HCT116 (cell line): ENCODE results near the gene NEK1. TPM values are rescaled to one million over a fixed set of nuclear protein-coding genes. Genes with fewer than 3 reads are reported as not detected.

Source experiments
- ATAC-seq: fragments of 200-7000 bp; cut with Tn5 transposase; 2 replicates; pipeline ENCODE4 v1.9.1; 2020; ENCODE audit warnings: mild to moderate bottlenecking, moderate library complexity
- BruUV-seq: library from RNA; stranded (reverse); fragments of 400-500 nt; replicated peaks from 2 replicates; lab custom pipeline; 2021; lab: Mats Ljungman, UMichigan
- CTCF ChIA-PET: fragments of 300-600 bp; sonication (Branson Sonifier 250); formaldehyde crosslinking; loops from one replicate; lab custom pipeline; 2021; ENCODE audit warnings: antibody characterized with exemption; lab: Charles Lee
- POLR2A ChIA-PET: fragments of 300-600, 350-600 bp; sonication (Branson Sonifier 250); formaldehyde crosslinking; loops from one replicate; lab custom pipeline; 2021; ENCODE audit warnings: antibody characterized with exemption; lab: Charles Lee
- RAD21 ChIA-PET, 2 experiments: fragments of 300-600 bp; sonication (Branson Sonifier 250); formaldehyde crosslinking; loops; one replicate each; lab custom pipeline; 2023; ENCODE audit warnings: low total read pairs in 2 of 2; ENCODE audit not compliant: uncharacterized antibody in 2 of 2, unreplicated experiment in 2 of 2, low non-redundant PET in 1 of 2; lab: Charles Lee
- DNase-seq: peaks from one replicate; pipeline ENCODE4 v3.0.0-alpha.2; 2010; ENCODE audit warnings: low read depth, low spot score
- H2AFZ ChIP-seq: fragments of 200-600 bp; shearing (Covaris generic), sonication (generic); 2 replicates; pipeline ENCODE4 v1.6.1; 2017; ENCODE audit warnings: low read depth, mixed run types, mixed read lengths, antibody characterized with exemption, low read length; ENCODE audit not compliant: poor library complexity, severe bottlenecking
- H3K27ac ChIP-seq: 2 replicates; pipeline ENCODE4 v1.5.1; 2012; ENCODE audit warnings: low read depth, low read length
- H3K27me3 ChIP-seq: fragments of 200-600 bp; sonication (generic); 2 replicates; pipeline ENCODE4 v1.6.1; 2016; ENCODE audit warnings: mixed run types, low read length, mixed read lengths; ENCODE audit not compliant: insufficient read depth
- H3K36me3 ChIP-seq, 2 experiments: fragments of 200-500 bp in 1 of 2; fragments of 200-600 bp in 1 of 2; sonication (Bioruptor generic) in 1 of 2; sonication (generic) in 1 of 2; 2 replicates each; pipeline versions ENCODE4 v1.5.1 to v1.6.1; 2014 to 2016; ENCODE audit warnings: low read length in 2 of 2, inconsistent platforms in 1 of 2, mixed read lengths in 1 of 2, mixed run types in 1 of 2; ENCODE audit not compliant: insufficient read depth in 2 of 2, control insufficient read depth in 1 of 2
- H3K4me1 ChIP-seq, 2 experiments: fragments of 200-600 bp in 1 of 2; sonication (generic) in 1 of 2; 2 replicates each; pipeline versions ENCODE4 v1.5.1 to v1.6.1; 2012 to 2017; ENCODE audit warnings: low read length in 2 of 2, inconsistent platforms in 1 of 2, mild to moderate bottlenecking in 1 of 2, mixed read lengths in 1 of 2, mixed run types in 1 of 2, moderate library complexity in 1 of 2; ENCODE audit not compliant: insufficient read depth in 2 of 2, control insufficient read depth in 1 of 2
- H3K4me2 ChIP-seq: fragments of 200-600 bp; sonication (generic); 2 replicates; pipeline ENCODE4 v1.6.1; 2017; ENCODE audit warnings: mixed run types, low read length, mixed read lengths
- H3K4me3 ChIP-seq, 2 experiments: fragments of 200-600 bp in 1 of 2; sonication (generic) in 1 of 2; replicated peaks in 1 of 2; 2 replicates each; pipeline ENCODE4 v1.5.1; 2011 to 2016; ENCODE audit warnings: low read length in 2 of 2, control low read depth in 1 of 2, low read depth in 1 of 2, mild to moderate bottlenecking in 1 of 2, mixed read lengths in 1 of 2, mixed run types in 1 of 2
- H3K79me2 ChIP-seq: fragments of 200-600 bp; sonication (generic); 2 replicates; pipeline ENCODE4 v1.6.1; 2017; ENCODE audit warnings: mild to moderate bottlenecking, mixed run types, low read length, moderate library complexity, mixed read lengths; ENCODE audit not compliant: insufficient read depth
- H3K9ac ChIP-seq: fragments of 200-600 bp; sonication (generic); 2 replicates; pipeline ENCODE4 v1.6.1; 2016; ENCODE audit warnings: low read length, mixed read lengths
- H3K9me2 ChIP-seq: fragments of 200-600 bp; sonication (generic), shearing (Covaris generic); 2 replicates; pipeline ENCODE4 v1.6.1; 2017; ENCODE audit warnings: mixed run types, mild to moderate bottlenecking, moderate library complexity; ENCODE audit not compliant: insufficient read depth
- H3K9me3 ChIP-seq, 2 experiments: fragments of 200-500 bp in 1 of 2; fragments of 200-600 bp in 1 of 2; sonication (Bioruptor generic) in 1 of 2; sonication (generic) in 1 of 2; 2 replicates each; pipeline ENCODE4 v1.6.1; 2014 to 2017; ENCODE audit warnings: low read length in 2 of 2, mixed read lengths in 2 of 2, inconsistent platforms in 1 of 2, low read depth in 1 of 2, mild to moderate bottlenecking in 1 of 2, mixed run types in 1 of 2, moderate library complexity in 1 of 2; ENCODE audit not compliant: control insufficient read depth in 1 of 2, insufficient read depth in 1 of 2
- H4K20me1 ChIP-seq: fragments of 200-600 bp; sonication (generic), shearing (Covaris generic); 2 replicates; pipeline ENCODE4 v1.6.1; 2017; ENCODE audit warnings: mixed run types, mild to moderate bottlenecking, moderate library complexity; ENCODE audit not compliant: insufficient read depth
- CBX3 ChIP-seq: IDR thresholded peaks from 2 replicates; pipeline ENCODE4 v1.6.1; 2012; ENCODE audit warnings: low read depth
- CEBPB ChIP-seq: IDR thresholded peaks from 2 replicates; pipeline ENCODE4 v1.6.1; 2012; ENCODE audit warnings: low read depth
- CTCF ChIP-seq, 3 experiments: fragments of 200-600 bp in 1 of 3; sonication (generic) in 1 of 3; IDR thresholded peaks in 2 of 3; conservative IDR thresholded peaks in 1 of 3; 2 replicates each; pipeline ENCODE4 v1.5.1; 2012 to 2017; ENCODE audit warnings: low read depth in 2 of 3, low read length in 2 of 3, antibody characterized with exemption in 1 of 3, borderline replicate concordance in 1 of 3, control low read depth in 1 of 3, mild to moderate bottlenecking in 1 of 3, mixed read lengths in 1 of 3, mixed run types in 1 of 3, moderate library complexity in 1 of 3; ENCODE audit not compliant: insufficient read depth in 1 of 3
- ELF1 ChIP-seq: IDR thresholded peaks from 2 replicates; pipeline ENCODE4 v1.6.1; 2012; ENCODE audit warnings: low read depth, borderline replicate concordance
- EZH2phosphoT487 ChIP-seq: fragments of 200-600 bp; IDR thresholded peaks from 2 replicates; pipeline ENCODE4 v1.6.1; 2018; ENCODE audit warnings: antibody characterized with exemption, borderline replicate concordance
- FOSL1 ChIP-seq: IDR thresholded peaks from 2 replicates; pipeline ENCODE4 v1.6.1; 2012; ENCODE audit warnings: low read depth
- JUND ChIP-seq: IDR thresholded peaks from 2 replicates; pipeline ENCODE4 v1.6.1; 2012
- RAD21 ChIP-seq: IDR thresholded peaks from 2 replicates; pipeline ENCODE4 v1.6.1; 2012; ENCODE audit warnings: low read depth, mild to moderate bottlenecking
- REST ChIP-seq: IDR thresholded peaks from 2 replicates; pipeline ENCODE4 v1.6.1; 2012; ENCODE audit warnings: low read depth
- SIN3A ChIP-seq: IDR thresholded peaks from 2 replicates; pipeline ENCODE4 v1.6.1; 2012; ENCODE audit warnings: low read depth
- SP1 ChIP-seq: IDR thresholded peaks from 2 replicates; pipeline ENCODE4 v1.6.1; 2012; ENCODE audit warnings: low read depth
- SRF ChIP-seq: IDR thresholded peaks from 2 replicates; pipeline ENCODE4 v1.6.1; 2012; ENCODE audit warnings: low read depth
- ZBTB33 ChIP-seq: IDR thresholded peaks from 2 replicates; pipeline ENCODE4 v1.6.1; 2011; ENCODE audit warnings: mild to moderate bottlenecking, low read length, moderate library complexity; ENCODE audit not compliant: insufficient replicate concordance; ENCODE audit errors: extremely low read depth
- intact Hi-C: fragments of 100-400 bp; cut with micrococcal nuclease; formaldehyde crosslinking; loops from 2 replicates; pipeline ENCODE4 v1.10.0; 2022
- total RNA-seq: library from RNA; stranded (reverse); gene quantifications from one replicate; pipeline ENCODE4 v1.2.1, GENCODE V29; 2021; ENCODE audit not compliant: unreplicated experiment

Gene NEK1
- total RNA-seq, 1 experiment from 2014 or later: 13.3 TPM

- BruUV-seq: no TSS peak
- TF ChIP-seq EZH2phosphoT487 (no peak), SP1 (no peak), RAD21 (no peak), ZBTB33 (no peak), JUND (no peak), CTCF (IDR thresholded peaks at IDR 0.05 in 2 of 3, conservative IDR thresholded peaks at IDR 0.05 in 1 of 3; ENCODE audit: borderline replicate concordance in 1 of 3, insufficient read depth in 1 of 3, low read depth in 2 of 3, low read length in 2 of 3) (no peak), SIN3A (no peak), REST (no peak), ELF1 (no peak), FOSL1 (no peak), CEBPB (no peak), SRF (no peak), CBX3 (no peak)
- H3K4me1 ChIP-seq: no peaks in the 10 kb centered on the region
- H4K20me1 ChIP-seq: no peaks in the 10 kb centered on the region
- H3K4me2 ChIP-seq: no peak overlapping the region
- H3K9ac ChIP-seq: no peak overlapping the region
- intact Hi-C loops: no loop called here
- ChIA-PET POLR2A (interaction anchor here (2.5 kb wide), 1 partner anchor 10 kb away, joined by 17 read pairs; no protein-coding TSS in a partner anchor), CTCF (no interaction called here), RAD21 (no interaction called here)
- ATAC-seq (no peak), DNase-seq (no peak)
- no peaks in the 10 kb centered on the region for H3K36me3 ChIP-seq
- H3K4me3 ChIP-seq: no peak overlapping the region
- no peaks in the 10 kb centered on the region for H3K9me3 ChIP-seq
- no peaks in the 10 kb centered on the region for H3K27me3 ChIP-seq
- no peak overlapping the region for H2AFZ ChIP-seq
- H3K79me2 ChIP-seq: peaks cover 55% of the 10 kb centered on the region
- no peaks in the 10 kb centered on the region for H3K9me2 ChIP-seq
- H3K27ac ChIP-seq: no peak overlapping the region
These were observed 38.0 kb upstream of the NEK1 start for GRCh38 chr4:169650227-169650936.
